Heart left ventricle (tissue), 16 donors: ENCODE measurements around the gene PDE11A. TPM values are rescaled to one million over a fixed set of nuclear protein-coding genes. Genes with fewer than 3 reads are reported as not detected.

Experiments
- ATAC-seq, 4 donors: fragments of 200-7000 bp; cut with Tn5 transposase; one replicate each; pipeline ENCODE4 v1.9.1; 2020 to 2022; ENCODE audit warnings: moderate library complexity in 4 of 4, mild to moderate bottlenecking in 3 of 4, moderate number of reproducible peaks in 1 of 4
- DNase-seq, 5 donors: peaks; one replicate each; pipeline ENCODE4 v3.0.0-alpha.2; 2020
- H3K27ac ChIP-seq, 12 donors: fragments of 200-600 bp; sonication (generic) in 4 of 12; one replicate each; pipeline versions ENCODE4 v1.5.0 to v1.8.0; 2016 to 2022; ENCODE audit warnings: mild to moderate bottlenecking in 2 of 12
- H3K27me3 ChIP-seq, 9 donors: fragments of 200-600 bp; sonication (generic) in 2 of 9; one replicate each; pipeline versions ENCODE4 v1.5.1 to v1.8.0; 2016 to 2022; ENCODE audit warnings: mild to moderate bottlenecking in 3 of 9
- H3K36me3 ChIP-seq, 9 donors: fragments of 200-600 bp; sonication (generic) in 2 of 9; one replicate each; pipeline versions ENCODE4 v1.5.0 to v1.8.0; 2018 to 2022; ENCODE audit warnings: mild to moderate bottlenecking in 2 of 9
- H3K4me1 ChIP-seq, 12 donors: fragments of 200-600 bp; sonication (generic) in 4 of 12; one replicate each; pipeline versions ENCODE4 v1.5.0 to v1.8.0; 2016 to 2022; ENCODE audit warnings: mild to moderate bottlenecking in 3 of 12
- H3K4me3 ChIP-seq, 12 donors: fragments of 200-600 bp; sonication (generic) in 4 of 12; one replicate each; pipeline versions ENCODE4 v1.5.0 to v1.8.0; 2017 to 2022; ENCODE audit warnings: mild to moderate bottlenecking in 9 of 12, moderate library complexity in 4 of 12
- H3K9me3 ChIP-seq, 12 donors: fragments of 200-600 bp; sonication (generic) in 4 of 12; one replicate each; pipeline versions ENCODE4 v1.5.0 to v1.8.0; 2016 to 2022; ENCODE audit warnings: mild to moderate bottlenecking in 1 of 12
- CTCF ChIP-seq, 12 donors: fragments of 200-600 bp; sonication (generic) in 4 of 12; IDR thresholded peaks; one replicate each; pipeline versions ENCODE4 v1.5.0 to v1.8.0; 2018 to 2022; ENCODE audit warnings: antibody characterized with exemption in 12 of 12, mild to moderate bottlenecking in 5 of 12
- POLR2A ChIP-seq, 2 donors: fragments of 450-650 bp; IDR thresholded peaks; one replicate each; pipeline ENCODE4 v1.6.1; 2017; ENCODE audit warnings: antibody characterized with exemption in 2 of 2, mild to moderate bottlenecking in 2 of 2, moderate library complexity in 2 of 2
- WGBS, 4 donors: extraction: QIAGEN DNeasy Blood & Tissue Kit in 2 of 4; methylation state at CpG; one replicate each; pipeline versions ENCODE4 v1.1.5 to v1.1.7; 2013 to 2018; 5-methylcytosine and 5-hydroxymethylcytosine counted together
- intact Hi-C, 10 donors: fragments of 100-400 bp; cut with DNase I; formaldehyde crosslinking; loops; one replicate each; pipeline versions ENCODE4 v1.11.1 to v1.14.2; 2022
- polyA plus RNA-seq, 2 donors: library from polyadenylated mRNA; stranded (reverse); fragments of 200-250 nt; gene quantifications; one replicate each; pipeline ENCODE4 v1.2.3, GENCODE V29; 2013
- total RNA-seq, 9 donors: library from RNA; depleted of rRNA in 2 of 9; stranded (reverse); fragments of >200 nt in 2 of 9; fragmentation: NEBNext Ultra II Directional in 3 of 9; extraction: Animal tissue kit (Norgen Biotek cat#: 25700) in 3 of 9; gene quantifications; one replicate each; pipeline versions ENCODE4 v1.1.0 to v1.2.4, GENCODE V29; 2016 to 2023
- donor health status: ischemic (EF 13 %, LVEDD 7.1; RV severe dilation, severe dysfunction).
- donor health status: healthy with polysubstance abuse.
- donor health status: DM: no; HTN: yes; CAD: no.
- donor health status: DM: no; HTN: no; CAD: no.
- donor health status: ischemic (EF 25% LVEDD 6.9; RV normal size, moderate dysfunction).
- donor health status: ischemic (EF 25% LVEDD 5.7; RV mildly dilated, moderate dysfunction).
- donor health status: healthy.
- donor health status: DM: yes; HTN: yes; CAD: no.
- donor health status: ischemic (EF 35%, LVEDD 5.7; RV mildly dilated, moderate dysfunction).
- donor health status: nonischemic (EF 11% LVEDD 7.7; RV severe dilation, severe dysfunction).
- donor health status: DM: yes; HTN: yes; CAD: no.
- donor health status: PGD.
- donor health status: ischemic (EF 29% LVEDD 5.4; RV normal size, mild dysfunction).
- donor health status: nonischemic (EF 23%, LVEDD 6.1; RV moderate dilation, normal function).

The PDE11A gene
- total and polyA plus RNA-seq, 11 donors: 0.24 to 2.9 (median 0.88) TPM

GRCh38 chr2:177668617-177669016, 404.0 kb downstream of the PDE11A start:
- H3K27me3 ChIP-seq: no peaks in the 10 kb centered on the region
- WGBS, 4 donors: 96 to 97% (median 96%) methylated on average over 3 of the region's 3 CpGs
- DNase-seq: no peak
- TF ChIP-seq POLR2A (IDR thresholded peaks at IDR 0.05) (no peak), CTCF (IDR thresholded peaks at IDR 0.05) (no peak)
- no peak for ATAC-seq
- H3K9me3 ChIP-seq: no peaks in the 10 kb centered on the region
- intact Hi-C loops: no loop called here
- H3K4me3 ChIP-seq: no peak overlapping the region
- no peak overlapping the region for H3K27ac ChIP-seq
- no peaks in the 10 kb centered on the region for H3K36me3 ChIP-seq
- H3K4me1 ChIP-seq: peaks cover 0 to 15% (median 0%) of the 10 kb centered on the region in 12 donors

DNA sequence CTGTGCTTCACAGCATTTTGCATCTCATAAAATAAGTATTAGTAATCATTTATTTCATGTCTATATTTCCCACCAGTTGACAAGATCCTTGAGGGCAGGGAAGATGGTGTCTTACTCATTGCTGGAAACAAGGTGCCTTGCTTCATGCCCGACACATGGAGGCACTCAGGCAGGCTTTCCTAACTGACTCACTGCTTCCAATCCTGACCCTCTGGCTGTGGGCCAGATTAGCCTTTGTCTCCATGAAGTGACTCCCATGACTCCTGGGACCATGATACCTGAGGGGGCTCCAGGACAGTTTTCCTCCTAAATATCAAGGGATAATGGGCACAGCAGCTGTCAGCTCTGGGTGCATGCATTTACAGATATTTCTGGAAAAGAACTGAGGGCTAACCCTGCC, 405.0 kb downstream of the PDE11A start:
- ATAC-seq (no peak), DNase-seq (peak in 2 of 5 donors; percentile 29 to 31)
- 0 to 16% (median 0%) methylated on average over 1 of the region's 1 CpG for WGBS, 4 donors
- intact Hi-C loops: no loop called here
- Histone ChIP-seq H3K27ac (no peak overlapping the region), H3K4me3 (no peak overlapping the region), H3K4me1 (peaks cover 0 to 15% (median 0%) of the 10 kb centered on the region in 12 donors), H3K9me3 (no peaks in the 10 kb centered on the region), H3K27me3 (no peaks in the 10 kb centered on the region), H3K36me3 (no peaks in the 10 kb centered on the region)
- TF ChIP-seq POLR2A (IDR thresholded peaks at IDR 0.05) (no peak), CTCF (IDR thresholded peaks at IDR 0.05) (no peak)

DNA sequence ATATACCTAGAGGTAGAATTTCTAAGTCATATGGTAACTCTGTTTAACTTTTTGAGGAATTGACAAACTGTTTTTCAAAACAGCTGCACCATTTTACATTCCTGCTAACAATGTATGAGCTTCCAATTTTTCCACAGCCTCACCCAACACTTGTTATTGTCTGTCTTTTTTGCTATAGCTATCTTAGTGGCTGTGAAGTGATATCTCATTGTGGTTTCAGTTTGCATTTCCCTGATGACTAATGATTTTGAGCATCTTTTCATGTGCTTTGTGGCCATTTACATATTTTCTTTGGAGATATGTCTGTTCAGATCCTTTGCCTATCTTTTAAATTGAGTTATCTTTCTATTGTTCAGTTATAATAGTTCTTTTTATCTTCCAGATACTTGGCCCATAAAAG, 406.2 kb downstream of the PDE11A start:
- H3K36me3 ChIP-seq: no peaks in the 10 kb centered on the region
- H3K4me3 ChIP-seq: no peak overlapping the region
- no peaks in the 10 kb centered on the region for H3K9me3 ChIP-seq
- H3K4me1 ChIP-seq: peaks cover 0 to 9% (median 0%) of the 10 kb centered on the region in 12 donors
- intact Hi-C loops: no loop called here
- no peak for DNase-seq
- ATAC-seq: no peak
- no peaks in the 10 kb centered on the region for H3K27me3 ChIP-seq
- no peak overlapping the region for H3K27ac ChIP-seq
- TF ChIP-seq POLR2A (IDR thresholded peaks at IDR 0.05) (no peak), CTCF (IDR thresholded peaks at IDR 0.05) (no peak)

DNA sequence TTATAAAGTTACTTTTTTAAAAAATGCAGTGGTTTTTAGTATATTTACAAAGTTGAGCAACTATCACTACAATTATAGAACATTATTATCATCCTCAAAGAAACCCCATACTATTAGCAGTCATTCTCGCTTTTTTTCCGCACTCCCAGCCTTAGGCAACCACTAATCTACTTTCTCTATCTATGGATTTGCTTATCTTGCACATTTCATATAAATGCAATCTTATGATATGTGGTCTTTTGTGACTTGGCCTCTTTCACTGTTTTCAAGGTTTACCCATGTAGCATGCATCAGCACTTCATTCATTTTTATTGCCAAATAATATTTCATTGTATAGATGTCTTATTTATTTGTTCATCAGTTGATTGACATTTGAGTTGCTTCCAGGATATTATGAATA, 406.6 kb downstream of the PDE11A start:
- intact Hi-C loops: no loop called here
- TF ChIP-seq CTCF (IDR thresholded peaks at IDR 0.05) (no peak), POLR2A (IDR thresholded peaks at IDR 0.05) (no peak)
- H3K27me3 ChIP-seq: no peaks in the 10 kb centered on the region
- H3K36me3 ChIP-seq: no peaks in the 10 kb centered on the region
- H3K27ac ChIP-seq: no peak overlapping the region
- DNase-seq (no peak), ATAC-seq (no peak)
- H3K9me3 ChIP-seq: no peaks in the 10 kb centered on the region
- 46 to 49% (median 47%) methylated on average over 2 of the region's 2 CpGs for WGBS, 4 donors
- H3K4me3 ChIP-seq: no peak overlapping the region
- H3K4me1 ChIP-seq: peaks cover 0 to 6% (median 0%) of the 10 kb centered on the region in 12 donors
